Measurements from ENCODE around the gene MICALL1.

Gene MICALL1, protein sequence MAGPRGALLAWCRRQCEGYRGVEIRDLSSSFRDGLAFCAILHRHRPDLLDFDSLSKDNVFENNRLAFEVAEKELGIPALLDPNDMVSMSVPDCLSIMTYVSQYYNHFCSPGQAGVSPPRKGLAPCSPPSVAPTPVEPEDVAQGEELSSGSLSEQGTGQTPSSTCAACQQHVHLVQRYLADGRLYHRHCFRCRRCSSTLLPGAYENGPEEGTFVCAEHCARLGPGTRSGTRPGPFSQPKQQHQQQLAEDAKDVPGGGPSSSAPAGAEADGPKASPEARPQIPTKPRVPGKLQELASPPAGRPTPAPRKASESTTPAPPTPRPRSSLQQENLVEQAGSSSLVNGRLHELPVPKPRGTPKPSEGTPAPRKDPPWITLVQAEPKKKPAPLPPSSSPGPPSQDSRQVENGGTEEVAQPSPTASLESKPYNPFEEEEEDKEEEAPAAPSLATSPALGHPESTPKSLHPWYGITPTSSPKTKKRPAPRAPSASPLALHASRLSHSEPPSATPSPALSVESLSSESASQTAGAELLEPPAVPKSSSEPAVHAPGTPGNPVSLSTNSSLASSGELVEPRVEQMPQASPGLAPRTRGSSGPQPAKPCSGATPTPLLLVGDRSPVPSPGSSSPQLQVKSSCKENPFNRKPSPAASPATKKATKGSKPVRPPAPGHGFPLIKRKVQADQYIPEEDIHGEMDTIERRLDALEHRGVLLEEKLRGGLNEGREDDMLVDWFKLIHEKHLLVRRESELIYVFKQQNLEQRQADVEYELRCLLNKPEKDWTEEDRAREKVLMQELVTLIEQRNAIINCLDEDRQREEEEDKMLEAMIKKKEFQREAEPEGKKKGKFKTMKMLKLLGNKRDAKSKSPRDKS

DNA sequence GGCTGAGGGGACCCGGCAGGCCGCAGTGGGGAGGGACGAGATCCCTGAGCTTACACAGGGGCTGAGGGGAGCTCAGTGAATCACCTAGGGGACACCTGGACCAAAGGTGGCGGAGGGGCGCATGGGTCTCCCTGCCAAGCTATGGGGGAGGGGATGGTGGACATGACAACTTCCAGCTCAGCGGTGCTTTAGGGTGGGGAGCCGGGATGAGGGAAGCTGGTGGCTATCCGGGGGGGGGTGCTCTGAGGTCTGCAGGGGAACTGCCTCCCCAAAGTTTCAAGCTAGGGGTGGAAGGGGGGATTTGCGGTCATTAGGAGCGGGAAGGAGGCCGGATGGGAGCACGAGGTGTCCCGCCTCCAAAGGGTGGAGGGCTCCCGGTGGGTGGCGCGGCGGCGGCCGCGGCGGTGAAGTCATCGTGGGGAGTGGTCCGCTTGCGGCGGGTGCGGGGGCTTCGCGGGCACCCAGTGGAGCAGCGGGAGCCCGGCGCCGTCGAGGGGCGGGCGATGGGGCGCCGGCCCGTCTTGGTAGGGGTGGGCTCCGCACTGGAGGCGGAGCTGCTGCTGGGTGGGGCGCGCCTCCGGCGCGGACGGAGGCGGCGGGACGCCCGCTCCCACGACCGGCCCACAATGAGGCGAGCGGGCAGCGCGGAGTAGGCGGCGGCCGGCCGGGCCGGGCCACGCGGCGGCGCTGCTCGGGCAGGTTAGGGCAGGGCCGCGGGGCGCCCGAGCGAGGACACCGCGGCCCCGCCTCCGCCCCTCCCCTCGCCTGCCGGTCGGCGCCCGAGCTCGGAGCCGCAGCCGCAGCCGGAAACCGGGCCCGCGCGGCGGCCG, at the start of gene MICALL1:
MICALL1 (plus strand) TSS at position 764 of the 830 bp plus-strand sequence. CDS start 126 bp downstream, outside the sequence.
- peak; percentile 58 to 73 for DNase-seq

DNA sequence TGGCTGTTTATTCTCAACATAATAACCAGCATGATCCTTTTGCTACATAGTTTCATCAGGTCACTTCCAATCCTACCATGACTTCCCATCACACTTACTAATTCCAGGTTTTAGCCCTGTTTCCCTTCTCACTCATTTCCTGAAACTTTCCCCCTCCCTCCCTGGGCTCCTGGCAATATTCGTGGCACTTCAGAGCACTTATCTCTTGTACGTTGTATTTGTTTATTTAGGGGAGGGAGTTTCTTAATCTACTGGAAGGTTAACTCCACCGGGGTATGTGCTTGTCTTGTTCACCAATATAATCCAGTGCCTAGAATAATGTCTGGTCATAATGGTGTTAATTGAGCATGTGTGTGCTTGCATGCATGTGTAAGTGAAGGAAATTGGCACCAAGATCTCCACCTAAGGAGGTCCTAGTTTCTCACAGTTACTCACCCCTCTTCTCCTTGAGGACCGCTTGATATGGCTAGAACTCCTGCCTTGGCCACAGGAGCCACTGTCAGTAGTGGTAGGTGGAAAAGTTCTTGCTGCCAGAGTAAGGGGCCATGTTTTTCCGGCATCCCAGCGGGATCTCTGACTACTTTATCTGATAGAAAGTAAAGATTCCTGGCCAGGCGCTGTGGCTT, 45.2 kb upstream of the MICALL1 start:
- no peak for DNase-seq

DNA sequence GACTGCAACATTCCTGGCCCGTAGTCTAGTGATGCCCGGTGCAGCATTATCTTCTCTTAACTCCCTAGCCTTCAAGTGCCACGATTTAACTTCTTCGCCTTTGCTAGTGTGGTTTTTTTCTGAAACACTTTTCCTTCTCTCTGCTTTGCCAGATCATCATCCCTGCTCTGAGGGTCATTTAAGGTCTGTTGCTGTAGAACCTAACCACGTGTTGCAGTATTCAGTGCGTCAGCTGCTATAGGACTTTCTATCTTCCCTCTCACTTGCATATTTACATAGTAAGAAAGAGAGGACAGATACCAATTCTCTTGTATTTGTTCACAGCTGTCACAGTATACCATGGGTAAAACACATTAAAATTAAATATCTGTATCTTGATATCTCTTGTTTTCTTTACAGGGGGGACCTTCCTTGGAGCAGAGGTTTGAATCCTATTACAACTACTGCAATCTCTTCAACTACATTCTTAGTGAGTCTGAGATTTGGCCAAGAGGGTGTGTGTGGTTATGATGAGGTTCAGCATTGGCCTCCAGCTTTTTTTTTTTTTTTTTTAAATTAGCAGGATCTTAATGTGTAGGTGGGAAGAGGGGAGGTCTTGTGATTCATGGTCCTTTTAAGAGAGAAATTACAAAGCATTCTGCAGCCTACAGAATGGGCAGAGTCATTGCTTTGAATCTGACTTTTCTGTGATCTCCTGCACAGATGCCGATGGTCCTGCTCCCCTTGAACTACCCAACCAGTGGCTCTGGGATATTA, 43.3 kb upstream of the MICALL1 start:
- DNase-seq = no peak

DNA sequence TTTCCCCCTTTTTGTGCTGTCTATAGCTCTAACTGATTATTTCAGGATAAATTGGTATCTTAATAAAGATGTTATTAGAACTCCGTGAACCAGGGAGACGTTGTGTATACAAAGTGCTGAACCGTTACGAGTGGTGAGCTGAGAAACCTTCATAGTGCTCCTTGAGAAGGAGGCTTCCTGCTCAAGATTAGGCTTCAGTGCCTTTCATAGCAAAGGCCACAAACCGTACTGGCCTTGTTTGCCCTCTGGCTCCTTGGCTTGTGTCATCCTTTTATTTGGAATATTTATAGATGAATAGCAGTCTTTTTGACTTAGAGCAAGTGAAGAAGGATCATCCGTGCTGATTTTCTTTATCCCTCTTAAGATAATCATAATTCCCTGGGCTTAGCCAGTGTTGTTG, 40.6 kb upstream of the MICALL1 start:
- no peak for DNase-seq

DNA sequence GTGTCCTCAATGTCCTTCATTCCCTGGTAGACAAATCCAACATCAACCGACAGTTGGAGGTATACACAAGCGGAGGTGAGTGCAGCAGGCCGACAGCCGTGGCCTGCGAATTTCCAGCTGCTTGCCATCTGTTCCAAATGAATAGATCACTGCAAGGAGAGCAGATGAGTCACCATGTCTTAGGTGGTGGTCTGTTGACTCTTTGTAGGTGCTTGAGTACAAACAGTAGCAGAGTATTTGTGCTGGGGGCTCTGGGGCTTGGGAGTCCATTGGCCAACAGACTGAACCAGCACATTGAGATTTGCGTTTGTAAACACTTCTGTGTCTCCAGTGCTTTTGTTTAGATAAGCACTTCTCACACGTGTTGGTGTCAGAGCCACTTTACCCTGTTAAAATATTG, 35.8 kb upstream of the MICALL1 start:
- no peak for DNase-seq

DNA sequence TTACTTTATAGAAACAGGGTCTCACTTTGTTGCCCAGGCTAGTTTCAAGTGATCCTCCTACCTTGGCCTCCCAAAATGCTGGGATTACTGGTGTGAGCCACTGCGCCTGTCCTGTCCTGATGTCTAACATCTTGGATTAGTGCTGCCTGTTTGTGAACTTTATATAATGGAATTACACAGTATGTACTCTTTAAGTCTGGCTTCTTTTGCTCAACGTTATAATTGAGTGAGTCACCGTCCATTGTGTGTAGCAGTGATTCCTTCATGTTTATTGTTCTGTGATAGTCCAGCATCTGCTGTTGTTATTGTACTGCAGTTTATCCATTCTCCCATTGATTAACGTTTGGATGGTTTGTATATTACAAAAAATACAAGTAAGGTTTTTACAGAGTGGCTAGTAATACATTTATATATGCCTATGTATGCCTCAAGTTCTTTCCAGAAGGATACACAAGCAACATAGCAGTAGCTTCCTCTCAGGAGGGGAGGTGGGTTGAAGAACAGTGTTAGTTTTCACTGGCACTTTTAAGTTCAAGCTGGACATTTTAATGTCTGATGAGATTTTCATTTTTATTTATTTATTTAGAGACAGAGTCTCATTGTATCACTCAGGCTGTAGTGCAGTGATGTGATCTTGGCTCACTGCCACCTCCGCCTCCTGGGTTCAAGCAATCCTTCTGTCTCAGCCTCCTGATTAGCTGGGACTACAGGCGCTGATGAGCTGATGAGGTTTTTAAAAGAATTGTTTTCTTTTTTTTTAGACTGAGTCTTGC, 25.2 kb upstream of the MICALL1 start:
- DNase-seq = no peak

DNA sequence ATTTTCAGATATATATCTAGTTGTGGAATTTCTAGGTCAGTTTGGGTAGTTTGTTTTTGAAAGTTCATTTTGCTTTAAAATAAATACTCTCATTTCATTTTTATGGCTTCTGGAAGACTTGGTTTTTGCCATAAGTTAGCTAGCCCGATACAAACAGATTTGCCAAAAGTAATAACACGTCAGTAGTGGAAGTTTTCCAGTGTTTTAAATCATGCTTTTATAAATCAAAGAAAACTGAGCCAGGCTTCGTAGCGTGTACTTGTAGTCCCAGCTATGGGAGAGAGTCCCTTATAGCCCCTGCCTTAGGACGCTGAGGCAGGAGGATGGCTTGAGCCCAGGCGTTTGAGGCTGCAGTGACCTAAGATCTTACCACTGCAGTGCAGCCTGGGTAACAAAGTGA, 21.7 kb upstream of the MICALL1 start:
- DNase-seq = no peak

DNA sequence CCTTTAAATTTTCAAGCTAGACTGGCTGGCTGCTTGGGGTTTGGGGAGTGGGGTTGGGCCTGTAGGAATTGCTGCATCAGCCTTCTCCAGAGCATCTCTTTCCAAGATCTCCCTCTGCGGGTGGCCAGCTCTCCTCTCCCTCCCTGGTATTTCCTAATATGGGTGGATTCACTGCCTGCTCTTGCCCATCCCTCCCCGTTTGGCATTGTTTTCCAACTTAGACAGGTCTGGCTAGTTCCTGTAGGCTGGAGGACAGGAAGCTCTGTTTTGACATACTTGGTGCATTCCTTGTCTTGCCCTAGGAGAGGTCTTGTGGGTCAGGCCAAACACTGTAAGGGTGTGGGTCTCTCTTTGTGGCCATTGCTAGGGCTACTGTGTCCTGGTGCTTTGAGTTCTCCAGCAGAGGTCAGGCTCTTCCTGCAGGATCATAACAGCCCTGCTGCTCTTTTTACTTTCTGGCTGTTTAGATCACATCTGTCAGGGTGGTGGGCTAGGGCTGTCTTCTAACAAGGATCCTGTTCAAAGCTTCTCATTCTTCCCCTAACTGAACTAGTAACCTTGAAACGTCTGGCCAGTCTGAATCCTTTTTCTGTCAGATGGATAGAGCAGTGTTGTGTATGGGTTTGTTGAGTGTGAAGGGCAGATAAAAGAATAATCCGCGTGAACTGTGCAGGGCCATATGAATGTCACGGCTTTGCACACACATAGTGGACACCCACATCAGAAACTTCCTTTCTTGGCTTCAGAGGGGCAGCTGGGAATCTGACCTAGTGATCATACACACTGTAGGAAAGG, 18.3 kb upstream of the MICALL1 start:
- peak in 1 of 2 donors; percentile 8 for DNase-seq

DNA sequence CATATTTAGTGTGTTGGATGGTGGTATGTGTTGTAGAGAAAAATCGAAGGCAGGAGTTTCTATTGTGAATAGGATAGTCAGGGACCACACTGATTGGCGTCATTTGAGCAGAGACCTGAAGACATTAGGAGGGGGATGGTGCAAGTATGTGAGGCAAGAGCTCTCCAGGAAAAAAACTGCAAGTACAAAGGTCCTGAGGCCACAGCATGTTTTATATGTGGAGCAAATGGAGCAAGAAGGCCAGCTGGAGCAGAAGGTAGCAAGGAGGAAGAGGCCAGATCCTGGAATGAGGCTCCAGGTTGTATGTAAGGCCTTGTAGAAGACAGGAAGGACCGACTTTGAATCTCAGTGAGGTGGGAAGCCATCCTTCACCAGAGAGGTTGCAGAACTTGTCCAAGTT, 14.2 kb upstream of the MICALL1 start:
- no peak for DNase-seq

DNA sequence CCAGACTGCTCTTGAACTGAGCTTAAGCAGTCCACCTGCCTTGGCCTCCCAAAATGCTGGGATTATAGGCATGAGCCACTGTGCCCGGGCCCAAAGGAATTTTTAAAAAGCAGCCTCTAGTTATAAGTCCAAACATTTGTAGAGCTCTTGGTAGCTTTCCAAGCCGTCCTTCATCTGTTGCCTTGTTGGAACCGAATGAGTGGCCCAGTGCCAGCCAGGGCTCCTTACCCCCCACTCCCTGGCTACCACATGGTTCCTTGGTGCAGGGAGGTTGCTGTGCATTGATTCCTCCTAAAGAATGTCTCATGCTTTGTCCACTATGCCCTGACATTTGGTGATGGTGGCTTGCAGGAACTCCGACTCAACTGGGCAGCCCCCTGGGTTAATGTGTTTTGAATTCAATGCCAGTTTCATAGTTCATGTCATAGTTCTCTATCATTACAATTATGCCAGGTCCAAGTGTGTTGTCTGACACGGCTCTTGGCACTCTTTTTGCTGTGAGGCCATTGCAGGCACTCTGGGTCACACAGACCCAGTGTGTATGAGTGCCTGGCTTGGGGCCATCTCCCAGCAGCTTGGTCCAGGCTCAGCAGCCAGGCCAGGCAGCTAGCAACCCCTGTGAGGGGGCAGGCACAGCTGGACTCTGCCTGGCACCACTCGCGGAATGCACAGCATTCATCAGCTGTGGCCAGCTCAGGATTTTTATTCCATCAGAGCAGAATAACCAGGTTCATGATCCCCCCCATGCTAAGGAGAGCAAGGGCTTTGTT, 13.3 kb upstream of the MICALL1 start:
- DNase-seq = no peak

DNA sequence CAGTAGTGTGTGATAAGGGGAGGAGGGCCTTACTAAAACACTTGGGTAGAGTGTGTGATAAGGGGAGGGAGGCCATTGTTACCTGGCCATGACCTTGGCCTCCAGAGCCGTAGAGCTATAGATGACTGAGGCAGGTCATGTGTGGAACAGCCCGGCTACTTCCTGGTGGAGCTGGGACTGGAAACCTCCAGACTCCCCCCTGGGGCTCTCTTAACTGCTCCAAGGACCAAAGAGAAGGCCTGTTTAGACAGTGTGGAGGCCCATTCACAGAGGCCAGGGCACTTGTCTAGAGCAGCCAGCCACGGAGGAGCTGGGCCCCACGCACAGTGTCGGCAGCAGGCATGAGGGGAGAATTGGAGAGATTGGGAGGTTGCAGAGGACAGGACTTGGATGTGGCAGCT, 12.5 kb upstream of the MICALL1 start:
- DNase-seq = no peak

DNA sequence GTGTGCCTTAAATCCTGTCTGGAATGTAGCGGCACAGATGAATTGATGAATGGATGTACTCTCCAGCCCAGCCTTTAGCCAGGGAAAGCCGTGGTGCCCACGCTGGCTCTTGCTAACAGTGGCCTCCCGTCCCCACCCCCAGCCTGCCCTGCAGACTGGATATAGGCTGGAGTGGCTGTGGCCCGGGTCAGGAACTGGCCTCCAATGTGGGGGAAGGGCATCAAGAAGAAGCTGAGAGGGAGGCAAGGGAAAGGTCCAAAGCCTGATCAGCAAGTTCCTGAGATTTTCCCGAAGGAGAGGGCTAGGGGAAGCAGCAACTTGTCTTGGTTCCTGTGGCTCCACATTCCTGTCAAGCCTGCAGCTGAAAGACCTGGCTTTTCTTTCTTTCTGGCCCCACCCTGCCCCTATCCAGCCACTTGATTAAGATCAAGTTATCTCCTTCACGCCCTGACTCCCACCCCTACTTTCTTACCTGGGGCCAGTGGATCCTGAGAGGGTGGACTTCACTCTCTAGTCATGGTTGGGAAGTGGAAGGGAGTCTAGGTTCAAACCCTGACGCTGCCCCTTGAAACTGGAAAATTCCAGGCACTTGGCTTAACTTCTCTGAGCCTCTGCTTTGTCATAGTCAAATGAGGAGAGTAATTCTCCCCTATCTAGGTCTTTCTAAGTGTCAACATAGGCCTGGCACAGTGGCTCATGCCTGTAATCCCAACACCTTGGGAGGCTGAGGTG, 11.0 kb upstream of the MICALL1 start:
- no peak for DNase-seq

DNA sequence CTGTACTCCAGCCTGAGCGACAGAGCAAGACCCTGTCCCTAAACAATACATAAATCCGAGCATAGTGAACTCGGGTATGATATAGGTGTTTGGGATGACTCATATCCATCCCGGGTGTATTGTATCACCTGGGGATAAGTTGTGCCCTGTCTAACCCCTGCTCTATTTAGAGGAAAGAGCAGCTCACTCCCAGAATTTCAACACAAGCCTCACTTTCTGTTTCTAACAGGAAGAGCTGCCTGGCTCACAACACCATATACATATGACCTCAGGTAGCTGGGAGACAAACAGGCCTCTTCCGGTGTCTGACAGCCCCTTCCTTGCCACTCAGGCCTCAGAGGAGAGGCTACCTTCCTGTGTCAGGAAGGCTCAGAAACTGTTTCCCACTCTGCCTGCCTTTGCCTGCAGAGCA, 9.9 kb upstream of the MICALL1 start:
- peak; percentile 46 to 67 for DNase-seq

DNA sequence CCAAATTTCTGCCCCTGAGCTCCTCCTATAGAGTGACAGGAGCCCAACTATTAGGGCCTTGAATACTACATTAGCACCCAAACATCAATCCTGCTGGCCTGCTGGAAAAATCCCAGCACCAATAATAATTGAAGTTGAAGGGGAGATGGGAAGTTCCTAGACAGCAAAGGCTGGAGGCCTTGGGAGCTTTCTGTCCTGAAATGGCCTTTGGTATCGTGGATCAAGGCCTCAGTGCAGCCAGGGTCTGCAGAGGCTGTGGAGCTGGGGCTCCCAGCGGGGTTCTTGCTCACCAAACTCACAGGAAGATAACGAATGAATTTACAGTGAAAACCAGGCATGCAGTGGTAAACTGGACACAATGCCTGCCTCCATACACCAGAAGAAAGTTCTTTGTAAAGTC, 9.2 kb upstream of the MICALL1 start:
- no peak for DNase-seq

DNA sequence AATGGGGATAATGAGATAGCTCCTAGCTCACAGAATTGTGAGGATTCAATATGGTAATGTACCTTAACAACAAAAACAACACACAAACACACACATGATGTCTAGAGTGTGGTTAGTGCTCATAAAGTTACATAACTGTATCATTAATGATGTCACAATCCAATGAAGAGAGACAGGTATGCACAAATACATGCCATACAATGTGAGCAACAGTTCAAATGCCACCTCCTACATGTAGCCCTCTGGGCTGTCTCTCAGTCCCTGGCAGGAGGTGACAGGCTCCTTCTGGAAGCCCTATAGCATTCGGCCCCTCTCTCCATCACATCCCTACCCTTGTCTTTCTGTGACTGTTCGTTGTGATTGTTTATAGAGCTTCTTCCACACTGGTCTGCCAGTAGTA, 8.3 kb upstream of the MICALL1 start:
- DNase-seq = no peak

DNA sequence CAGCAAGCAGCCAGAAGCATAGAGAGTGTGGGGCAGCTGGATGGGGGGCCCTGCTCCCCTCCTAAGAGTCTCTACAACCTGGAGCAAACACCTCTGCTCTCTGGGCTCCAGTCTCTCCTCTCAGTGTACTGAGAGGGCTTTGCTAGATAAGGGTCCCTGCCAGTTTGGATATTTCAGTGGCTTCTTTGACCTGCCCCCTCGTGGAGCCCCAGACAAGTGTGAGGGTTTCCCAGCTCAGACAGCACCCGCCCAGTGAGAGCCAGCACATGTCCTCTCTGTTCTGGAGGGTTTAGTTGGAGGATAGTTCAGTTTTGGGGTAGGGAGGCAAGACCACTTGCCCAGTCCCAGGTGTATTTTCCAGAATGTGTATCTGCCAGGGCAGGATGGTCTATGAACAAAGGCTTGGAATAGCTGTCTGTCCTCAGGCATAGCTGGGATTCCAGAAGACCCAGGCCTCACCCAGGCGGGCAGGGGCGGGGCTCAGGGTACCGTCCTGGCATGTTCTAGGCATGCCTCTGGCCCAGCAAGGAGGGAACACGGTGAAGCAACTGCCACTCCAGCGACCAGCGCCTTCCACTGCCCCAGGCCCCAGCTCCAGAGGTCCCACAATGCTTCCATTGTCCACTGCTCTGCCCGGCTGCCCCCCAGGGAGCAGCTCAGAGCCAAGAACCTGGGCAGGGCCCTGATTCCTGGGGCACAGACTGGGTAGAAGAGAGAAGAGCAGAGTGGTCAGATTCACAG, 7.5 kb upstream of the MICALL1 start:
- DNase-seq = no peak

DNA sequence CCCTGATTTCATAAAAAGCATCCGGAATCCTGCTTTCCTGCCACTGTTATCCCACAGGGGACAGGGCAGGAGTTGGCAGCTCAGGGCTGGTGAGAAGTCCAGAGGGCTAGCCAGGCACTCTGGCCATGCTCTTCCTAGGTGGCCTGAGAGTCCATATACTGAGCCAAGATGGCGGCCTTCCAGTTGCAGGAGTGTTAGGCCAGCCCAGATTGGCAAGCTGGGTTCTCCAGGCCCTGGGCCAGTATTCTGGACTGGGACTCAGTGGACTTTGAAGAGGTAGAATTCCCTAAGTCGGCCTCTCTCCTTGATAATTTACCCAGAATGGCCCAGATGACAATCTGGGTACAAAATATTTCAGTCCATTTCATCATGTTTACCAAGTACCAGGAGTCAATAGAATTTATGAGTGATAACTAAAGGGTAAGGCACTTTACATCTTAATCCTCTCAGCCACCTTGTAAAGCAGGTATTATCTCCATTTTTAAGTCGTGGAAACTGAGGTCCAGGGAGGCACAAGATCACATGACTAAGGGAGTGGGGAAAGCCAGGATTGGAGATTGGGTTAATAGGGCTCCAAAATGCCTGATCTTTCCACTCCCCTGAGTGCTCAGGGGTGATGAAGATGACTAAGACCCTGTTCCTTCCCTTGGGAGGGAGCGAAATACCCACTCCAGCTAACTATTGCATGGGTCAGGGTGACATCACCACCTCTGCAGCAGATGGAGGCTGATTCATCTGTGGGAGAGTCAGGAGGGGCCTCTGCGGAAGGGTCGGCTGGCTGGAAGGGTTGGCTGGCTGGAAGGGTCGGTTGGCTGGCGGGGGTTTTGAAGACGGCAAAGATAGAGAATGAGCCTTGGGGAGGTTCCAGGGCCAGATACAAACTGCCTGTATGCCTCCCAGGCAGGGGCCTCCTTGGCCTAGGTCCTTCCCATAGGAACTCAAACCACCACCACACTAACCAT, 1.2 kb upstream of the MICALL1 start:
- DNase-seq = peak in 1 of 2 donors; percentile 8
